ENCODE measurements around the gene BCL7C. TPM values are rescaled to one million over a fixed set of nuclear protein-coding genes. Genes with fewer than 3 reads are reported as not detected.

Gene BCL7C
- total and polyA plus RNA-seq, 12 donors: 7.7 to 88.3 (median 33.9) TPM

DNA sequence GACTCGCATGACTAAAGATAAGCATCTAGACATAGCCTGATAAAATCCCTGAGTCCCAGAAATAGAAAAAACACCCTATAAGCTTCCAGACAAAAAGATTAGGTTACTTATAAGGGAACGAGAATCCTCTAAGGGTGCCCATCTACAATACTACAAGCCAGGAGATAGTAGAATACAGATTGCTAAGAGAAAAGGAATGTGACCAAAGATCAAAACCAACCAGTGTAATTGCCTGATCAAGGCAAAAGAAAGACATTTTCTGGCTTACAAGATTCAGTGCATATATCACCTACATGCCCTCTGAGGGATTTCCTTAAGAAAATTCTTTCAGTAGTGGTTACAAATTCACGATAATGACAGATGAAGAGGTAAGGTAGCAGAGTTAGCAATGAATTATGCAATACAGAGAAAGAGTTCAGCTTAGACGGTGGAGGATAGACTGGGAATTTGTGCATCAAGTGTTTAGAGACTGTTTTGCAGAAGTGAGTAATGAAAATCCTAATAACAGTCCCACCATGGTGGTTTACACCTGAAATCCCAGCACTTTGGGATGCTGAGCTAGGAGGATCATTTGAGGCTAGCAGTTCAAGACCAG lies 35.0 kb downstream of the BCL7C start:
- no peak for DNase-seq
- H3K27me3 ChIP-seq: no peaks in the 10 kb centered on the region
- no peaks in the 10 kb centered on the region for H3K4me1 ChIP-seq (replicated peaks in 1 of 2)
- H3K27ac ChIP-seq: no peak overlapping the region
- intact Hi-C loops (cut with DNase I): no loop called here
- TF ChIP-seq POLR2A (IDR thresholded peaks at IDR 0.05): no peak
- no peak for TF ChIP-seq CTCF (IDR thresholded peaks at IDR 0.05)
- H3K4me3 ChIP-seq: no peak overlapping the region
- no peaks in the 10 kb centered on the region for H3K36me3 ChIP-seq (replicated peaks in 1 of 2)
- 74 to 79% (median 75%) methylated on average over 4 of the region's 4 CpGs for WGBS, 4 donors
- no peaks in the 10 kb centered on the region for H3K9me3 ChIP-seq (replicated peaks in 1 of 3)

DNA sequence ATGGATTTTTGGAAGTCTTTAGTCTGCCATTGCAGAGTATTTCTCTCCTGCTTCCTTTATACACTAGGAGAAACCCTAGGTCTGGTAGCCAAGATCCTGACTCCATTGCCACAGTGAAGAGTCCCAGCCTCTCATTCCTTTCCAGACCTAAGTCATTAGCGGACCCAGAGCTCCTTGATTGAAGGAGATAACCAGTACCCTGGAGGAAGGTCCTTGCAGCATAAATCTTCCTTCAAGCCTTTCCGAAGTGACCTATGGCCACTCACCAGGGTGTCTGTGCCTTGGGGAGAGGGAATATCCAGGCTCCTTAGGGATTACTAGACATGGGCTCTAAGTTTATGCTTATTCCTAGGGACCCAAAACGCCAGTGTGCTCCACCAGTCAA lies 35.8 kb downstream of the BCL7C start:
- 84 to 95% (median 87%) methylated on average over 2 to 3 of the region's 3 CpGs for WGBS, 4 donors
- Histone ChIP-seq H3K4me3 (no peak overlapping the region), H3K27me3 (no peaks in the 10 kb centered on the region), H3K36me3 (replicated peaks in 1 of 2) (no peaks in the 10 kb centered on the region), H3K4me1 (replicated peaks in 1 of 2) (no peaks in the 10 kb centered on the region), H3K27ac (no peak overlapping the region), H3K9me3 (replicated peaks in 1 of 3) (no peaks in the 10 kb centered on the region)
- intact Hi-C loops (cut with DNase I): no loop called here
- no peak for DNase-seq
- no peak for TF ChIP-seq POLR2A (IDR thresholded peaks at IDR 0.05)
- no peak for TF ChIP-seq CTCF (IDR thresholded peaks at IDR 0.05)

- no peaks in the 10 kb centered on the region for H3K4me1 ChIP-seq (replicated peaks in 1 of 2)
- intact Hi-C loops (cut with DNase I): no loop called here
- 95 to 97% (median 97%) methylated on average over 2 of the region's 2 CpGs for WGBS, 4 donors
- no peaks in the 10 kb centered on the region for H3K36me3 ChIP-seq (replicated peaks in 1 of 2)
- no peak for DNase-seq
- H3K27ac ChIP-seq: no peak overlapping the region
- H3K27me3 ChIP-seq: no peaks in the 10 kb centered on the region
- H3K9me3 ChIP-seq (replicated peaks in 1 of 3): no peaks in the 10 kb centered on the region
- H3K4me3 ChIP-seq: no peak overlapping the region
- TF ChIP-seq CTCF (IDR thresholded peaks at IDR 0.05) (no peak), POLR2A (IDR thresholded peaks at IDR 0.05) (no peak)
Observed at GRCh38 chr16:30853758-30854157, 40.1 kb downstream of the BCL7C start.

GRCh38 chr16:30850246-30850645 lies 43.6 kb downstream of the BCL7C start:
- TF ChIP-seq CTCF (IDR thresholded peaks at IDR 0.05) (no peak), POLR2A (IDR thresholded peaks at IDR 0.05) (no peak)
- intact Hi-C loops (cut with DNase I): no loop called here

More at GRCh38 chr16:30850246-30850645, 43.6 kb downstream of the BCL7C start:
- 56 to 81% (median 75%) methylated on average over 1 of the region's 1 CpG for WGBS, 4 donors
- no peaks in the 10 kb centered on the region for H3K36me3 ChIP-seq (replicated peaks in 1 of 2)
- H3K27me3 ChIP-seq: no peaks in the 10 kb centered on the region
- H3K9me3 ChIP-seq (replicated peaks in 1 of 3): no peaks in the 10 kb centered on the region
- no peak overlapping the region for H3K4me3 ChIP-seq
- no peak for DNase-seq
- no peak overlapping the region for H3K27ac ChIP-seq
- peaks cover under 1 to 3% of the 10 kb centered on the region in 2 donors for H3K4me1 ChIP-seq (replicated peaks in 1 of 2)

Measured in adrenal gland (tissue), 12 donors.